Hepatocyte (in vitro differentiated cells): ENCODE measurements around the gene RIMS4. TPM values are rescaled to one million over a fixed set of nuclear protein-coding genes. Genes with fewer than 3 reads are reported as not detected.

ENCODE experiments used
- DNase-seq: peaks from one replicate; pipeline ENCODE4 v3.0.0-alpha.2; 2016; ENCODE audit warnings: low spot score
- H2AFZ ChIP-seq: fragments of 200-600 bp; sonication (generic); 2 replicates; pipeline ENCODE4 v1.6.0; 2016; ENCODE audit warnings: antibody characterized with exemption, mild to moderate bottlenecking
- H3K27ac ChIP-seq: fragments of 200-600 bp; sonication (generic); 2 replicates; pipeline ENCODE4 v1.5.1; 2016; ENCODE audit warnings: mild to moderate bottlenecking
- H3K27me3 ChIP-seq: fragments of 200-600 bp; sonication (generic); 2 replicates; pipeline ENCODE4 v1.6.1; 2016
- H3K36me3 ChIP-seq: fragments of 200-600 bp; sonication (generic); replicated peaks from 2 replicates; pipeline ENCODE4 v1.5.1; 2016; ENCODE audit warnings: low read depth; ENCODE audit not compliant: insufficient read depth
- H3K4me1 ChIP-seq: fragments of 200-600 bp; sonication (generic); 2 replicates; pipeline ENCODE4 v1.5.1; 2016; ENCODE audit warnings: mild to moderate bottlenecking, moderate library complexity; ENCODE audit not compliant: insufficient read depth
- H3K4me2 ChIP-seq: fragments of 200-600 bp; sonication (generic); 2 replicates; pipeline ENCODE4 v1.6.0; 2016
- H3K4me3 ChIP-seq: fragments of 200-600 bp; sonication (generic); 2 replicates; pipeline ENCODE4 v1.5.1; 2016; ENCODE audit warnings: mild to moderate bottlenecking
- H3K79me2 ChIP-seq: fragments of 200-600 bp; sonication (generic); 2 replicates; pipeline ENCODE4 v1.6.0; 2017; ENCODE audit warnings: mild to moderate bottlenecking
- H3K9me2 ChIP-seq: fragments of 200-600 bp; sonication (generic); replicated peaks from 2 replicates; pipeline ENCODE4 v1.6.0; 2017; ENCODE audit warnings: mild to moderate bottlenecking; ENCODE audit not compliant: insufficient read depth
- H3K9me3 ChIP-seq: fragments of 200-600 bp; sonication (generic); 2 replicates; pipeline ENCODE4 v1.5.1; 2016; ENCODE audit warnings: low read depth, mild to moderate bottlenecking
- H4K20me1 ChIP-seq: fragments of 200-600 bp; sonication (generic); 2 replicates; pipeline ENCODE4 v1.6.0; 2016; ENCODE audit warnings: mild to moderate bottlenecking; ENCODE audit not compliant: insufficient read depth, poor library complexity, severe bottlenecking
- EZH2 ChIP-seq: fragments of 200-600 bp; sonication (generic); IDR thresholded peaks from 2 replicates; pipeline ENCODE4 v1.6.1; 2016; ENCODE audit warnings: antibody characterized with exemption, mild to moderate bottlenecking, borderline replicate concordance
- EZH2phosphoT487 ChIP-seq: fragments of 200-600 bp; sonication (generic); IDR thresholded peaks from one replicate; pipeline ENCODE4 v1.6.1; 2018; ENCODE audit warnings: antibody characterized with exemption, mild to moderate bottlenecking, low read depth, moderate library complexity; ENCODE audit not compliant: unreplicated experiment, severe bottlenecking
- WGBS: methylation state at CpG from one replicate; pipeline ENCODE4 v1.1.6; 2016; ENCODE audit warnings: low lambda C conversion rate; ENCODE audit errors: missing lambda C conversion rate; 5-methylcytosine and 5-hydroxymethylcytosine counted together
- polyA plus RNA-seq: library from polyadenylated mRNA; unstranded; fragments of >200 nt; fragmentation: Nextera tagmentation; extraction: Ambion mirVana; gene quantifications from 2 replicates; pipeline ENCODE4 v1.2.1, GENCODE V29; 2016
- total RNA-seq: library from RNA; depleted of rRNA; stranded (reverse); fragments of >200 nt; gene quantifications from 2 replicates; pipeline ENCODE4 v1.2.3, GENCODE V29; 2014
- TF ChIP-seq, protein P1 (sequence below): fragments of 200-600 bp; sonication (generic); IDR thresholded peaks from 2 replicates; pipeline ENCODE4 v1.5.1; 2016; ENCODE audit warnings: antibody characterized with exemption, mild to moderate bottlenecking; ENCODE audit not compliant: poor library complexity

RIMS4 gene
- total and polyA plus RNA-seq, 2 experiments from 2014 or later, result 5.1 to 9.0 TPM

DNA sequence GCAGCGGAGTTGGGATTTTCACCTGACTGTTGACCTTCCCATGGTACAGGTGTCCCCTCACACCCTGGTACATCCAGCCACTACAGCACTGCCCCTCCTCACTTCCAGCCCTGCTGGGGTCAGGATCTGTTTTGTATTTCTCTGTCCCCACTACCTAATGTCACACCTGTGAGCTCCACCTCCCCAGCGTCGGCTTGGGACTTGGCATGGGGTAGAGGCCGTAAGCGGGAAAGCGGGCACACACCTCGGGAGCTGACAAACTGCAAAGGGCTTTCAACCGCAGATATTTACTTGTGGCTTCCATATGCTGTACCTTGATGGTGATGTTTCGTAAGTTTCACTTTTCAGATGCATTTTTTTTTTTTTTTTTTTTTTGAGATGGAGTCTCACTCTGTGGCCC lies 100.5 kb downstream of the RIMS4 start:
- Histone ChIP-seq H4K20me1 (no peaks in the 10 kb centered on the region), H3K9me2 (no peaks in the 10 kb centered on the region), H3K4me3 (no peak overlapping the region), H3K27ac (no peak overlapping the region), H3K4me1 (no peaks in the 10 kb centered on the region), H3K27me3 (no peaks in the 10 kb centered on the region), H3K36me3 (no peaks in the 10 kb centered on the region), H3K9me3 (no peaks in the 10 kb centered on the region), H2AFZ (no peak overlapping the region), H3K4me2 (no peak overlapping the region), H3K79me2 (no peaks in the 10 kb centered on the region)
- DNase-seq, result no peak
- no peak for TF ChIP-seq EZH2phosphoT487
- WGBS, result 96% methylated on average over 9 of the region's 9 CpGs

DNA sequence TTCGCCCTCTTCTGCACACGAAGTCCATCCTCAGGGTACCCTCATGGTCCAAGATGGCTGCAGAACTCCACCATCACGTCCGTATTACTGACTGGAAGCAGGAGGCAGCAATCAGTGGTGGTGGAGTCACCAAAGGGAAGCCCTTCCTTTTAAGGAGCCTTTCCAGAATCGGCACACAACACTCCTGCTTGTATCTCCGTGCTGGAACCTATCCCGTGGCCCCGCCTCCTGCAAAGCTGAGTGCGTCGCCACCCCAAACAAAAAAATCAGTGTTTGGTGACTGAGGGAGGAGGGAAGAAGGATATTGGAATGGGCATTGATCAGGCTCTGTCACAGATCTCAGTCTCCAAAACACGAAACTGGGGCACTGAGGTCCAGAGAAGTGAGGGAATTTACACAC lies 101.0 kb downstream of the RIMS4 start:
- Histone ChIP-seq H3K4me1 (no peaks in the 10 kb centered on the region), H3K27ac (no peak overlapping the region), H3K9me3 (no peaks in the 10 kb centered on the region), H3K4me3 (no peak overlapping the region), H3K4me2 (no peak overlapping the region), H3K79me2 (no peaks in the 10 kb centered on the region), H3K9me2 (no peaks in the 10 kb centered on the region), H4K20me1 (no peaks in the 10 kb centered on the region), H2AFZ (no peak overlapping the region), H3K36me3 (no peaks in the 10 kb centered on the region), H3K27me3 (no peaks in the 10 kb centered on the region)
- WGBS, result 78% methylated on average over 11 of the region's 11 CpGs
- TF ChIP-seq EZH2phosphoT487 (no peak), EZH2 (no peak)
- TF ChIP-seq, protein P1, sequence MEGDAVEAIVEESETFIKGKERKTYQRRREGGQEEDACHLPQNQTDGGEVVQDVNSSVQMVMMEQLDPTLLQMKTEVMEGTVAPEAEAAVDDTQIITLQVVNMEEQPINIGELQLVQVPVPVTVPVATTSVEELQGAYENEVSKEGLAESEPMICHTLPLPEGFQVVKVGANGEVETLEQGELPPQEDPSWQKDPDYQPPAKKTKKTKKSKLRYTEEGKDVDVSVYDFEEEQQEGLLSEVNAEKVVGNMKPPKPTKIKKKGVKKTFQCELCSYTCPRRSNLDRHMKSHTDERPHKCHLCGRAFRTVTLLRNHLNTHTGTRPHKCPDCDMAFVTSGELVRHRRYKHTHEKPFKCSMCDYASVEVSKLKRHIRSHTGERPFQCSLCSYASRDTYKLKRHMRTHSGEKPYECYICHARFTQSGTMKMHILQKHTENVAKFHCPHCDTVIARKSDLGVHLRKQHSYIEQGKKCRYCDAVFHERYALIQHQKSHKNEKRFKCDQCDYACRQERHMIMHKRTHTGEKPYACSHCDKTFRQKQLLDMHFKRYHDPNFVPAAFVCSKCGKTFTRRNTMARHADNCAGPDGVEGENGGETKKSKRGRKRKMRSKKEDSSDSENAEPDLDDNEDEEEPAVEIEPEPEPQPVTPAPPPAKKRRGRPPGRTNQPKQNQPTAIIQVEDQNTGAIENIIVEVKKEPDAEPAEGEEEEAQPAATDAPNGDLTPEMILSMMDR, result no peak
- no peak for DNase-seq

DNA sequence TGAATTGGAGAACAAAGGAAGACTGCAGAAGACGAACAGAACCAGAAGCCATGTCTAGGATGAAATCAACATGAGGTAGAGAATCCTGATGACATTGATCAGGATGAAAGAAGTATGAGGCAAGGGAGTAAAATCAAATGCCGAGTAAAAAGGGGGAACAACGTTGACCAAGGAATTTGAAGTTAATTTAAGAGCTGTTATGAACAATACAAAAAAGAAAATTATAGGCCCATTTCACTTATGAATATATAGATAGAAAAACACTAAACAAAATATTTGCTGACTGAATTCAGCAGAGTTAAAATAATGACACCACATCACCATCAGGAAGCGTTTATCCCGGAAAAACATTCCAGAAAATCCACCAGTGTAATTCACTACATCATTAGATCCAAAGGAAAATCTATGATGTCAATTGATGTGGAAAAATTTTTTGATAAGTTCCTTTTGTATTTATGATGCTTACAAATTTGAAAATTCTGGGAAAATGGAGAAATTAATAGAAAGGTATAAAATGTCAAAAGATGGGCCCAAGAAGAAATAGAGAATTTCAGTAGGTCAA lies 103.2 kb downstream of the RIMS4 start:
- DNase-seq, result no peak
- H3K27me3 ChIP-seq, result no peaks in the 10 kb centered on the region
- no peaks in the 10 kb centered on the region for H3K79me2 ChIP-seq
- no peaks in the 10 kb centered on the region for H3K36me3 ChIP-seq
- peaks cover 6% of the 10 kb centered on the region for H3K4me1 ChIP-seq
- no peaks in the 10 kb centered on the region for H3K9me3 ChIP-seq
- no peak overlapping the region for H3K27ac ChIP-seq
- 88% methylated on average over 5 of the region's 5 CpGs for WGBS
- no peaks in the 10 kb centered on the region for H4K20me1 ChIP-seq
- TF ChIP-seq EZH2phosphoT487 (no peak), EZH2 (no peak)
- TF ChIP-seq, protein P1, result no peak
- H3K9me2 ChIP-seq, result no peaks in the 10 kb centered on the region
- H3K4me2 ChIP-seq, result no peak overlapping the region
- H3K4me3 ChIP-seq, result no peak overlapping the region
- no peak overlapping the region for H2AFZ ChIP-seq

DNA sequence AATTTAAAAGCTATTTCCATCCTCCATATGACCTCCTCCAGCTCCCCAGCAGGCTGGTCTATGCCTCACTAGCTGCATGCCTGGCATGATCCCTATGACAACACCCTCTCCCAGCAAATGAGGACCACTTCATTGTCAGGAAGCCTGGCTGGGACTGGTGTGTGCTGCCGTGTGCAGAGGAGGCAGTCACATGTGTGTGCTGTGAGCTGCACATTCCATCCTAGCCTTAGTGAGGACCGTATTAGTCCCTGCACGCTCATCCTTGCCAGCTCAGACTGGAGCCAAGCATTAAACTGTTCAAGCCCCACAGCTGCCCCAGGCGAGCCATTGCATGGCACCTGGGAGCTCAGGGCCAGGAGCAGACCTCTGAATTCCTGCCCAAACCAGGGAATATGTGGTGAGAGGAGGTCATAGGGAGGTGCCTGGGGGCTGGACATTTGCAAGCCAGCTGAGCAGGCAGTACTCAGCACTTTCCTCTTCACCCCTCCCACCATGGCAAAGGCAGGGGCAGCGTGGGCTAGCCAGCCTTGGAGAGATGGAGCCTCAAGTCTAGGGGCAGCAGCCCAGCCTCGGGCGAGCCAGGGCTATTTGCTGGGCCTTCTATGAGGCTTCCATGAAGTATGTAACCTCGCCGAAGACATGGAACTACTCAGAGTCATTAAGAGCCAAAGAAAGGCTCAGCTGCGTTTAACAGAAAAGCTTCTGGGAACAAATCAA lies 103.9 kb downstream of the RIMS4 start:
- Histone ChIP-seq H3K36me3 (no peaks in the 10 kb centered on the region), H3K9me3 (no peaks in the 10 kb centered on the region), H3K4me1 (peaks cover 6% of the 10 kb centered on the region), H2AFZ (no peak overlapping the region), H3K27ac (no peak overlapping the region), H3K9me2 (no peaks in the 10 kb centered on the region), H3K4me3 (no peak overlapping the region), H3K79me2 (no peaks in the 10 kb centered on the region), H4K20me1 (no peaks in the 10 kb centered on the region), H3K27me3 (no peaks in the 10 kb centered on the region), H3K4me2 (no peak overlapping the region)
- no peak for DNase-seq
- 62% methylated on average over 10 of the region's 10 CpGs for WGBS
- TF ChIP-seq, protein P1, result no peak
- no peak for TF ChIP-seq EZH2
- TF ChIP-seq EZH2phosphoT487, result no peak
